Activated naive CD4-positive, alpha-beta T cell (primary cell): ENCODE data around the gene LRRC37A2.
"Not testable (repeated sequence)": the region's sequence is repeated elsewhere in the genome, so short reads cannot be mapped to it uniquely, and the experiment has no call there.

Source experiments
- DNase-seq, 4 experiments: peaks; one replicate each; lab custom pipeline; 2025; lab: John Stamatoyannopoulos, UW

LRRC37A2 gene

GRCh38 chr17:46598344-46598931 is 86.2 kb downstream of the LRRC37A2 start:
- DNase-seq, result not testable (repeated sequence)

GRCh38 chr17:46600767-46601166 is 88.5 kb downstream of the LRRC37A2 start:
- not testable (repeated sequence) for DNase-seq

GRCh38 chr17:46603125-46603524 is 90.9 kb downstream of the LRRC37A2 start:
- not testable (repeated sequence) for DNase-seq
